Measurements from ENCODE around the gene ZNF837. TPM values are rescaled to one million over a fixed set of nuclear protein-coding genes. Genes with fewer than 3 reads are reported as not detected.

The ZNF837 gene
- total and polyA plus RNA-seq, 8 donors, result 1.8 to 8.5 (median 2.3) TPM; not detected in 1

- peak; percentile 54 to 79 for DNase-seq
- peaks cover 5 to 45% (median 23%) of the 10 kb centered on the region in 4 donors for H3K4me1 ChIP-seq
- peak overlapping the region; percentile 49 to 59 (median 53) for H3K4me3 ChIP-seq
- H3K27ac ChIP-seq, result peak overlapping the region; percentile 55 to 85 (median 71)
- 3 to 5% (median 4%) methylated on average over 41 to 82 of the region's 82 CpGs for WGBS, 5 donors
- TF ChIP-seq EP300 (IDR thresholded peaks at IDR 0.05), result no peak
- peak in 2 of 3 donors; percentile 21 to 25 for TF ChIP-seq POLR2AphosphoS5 (IDR thresholded peaks at IDR 0.05)
- H3K27me3 ChIP-seq, result peaks cover 5 to 80% (median 35%) of the 10 kb centered on the region in 3 donors
- peaks cover 0 to 4% (median under 1%) of the 10 kb centered on the region in 4 donors for H3K36me3 ChIP-seq
- peaks cover 0 to 7% (median 0%) of the 10 kb centered on the region in 4 donors for H3K9me3 ChIP-seq
- intact Hi-C loops (cut with DNase I; ENCODE audit: low total_unique reads), result no loop called here
Measured at GRCh38 chr19:58346961-58347929, 33.6 kb downstream of the ZNF837 start.

- intact Hi-C loops (cut with DNase I; ENCODE audit: low total_unique reads), result no loop called here
- Histone ChIP-seq H3K36me3 (peaks cover 0 to 17% (median 13%) of the 10 kb centered on the region in 4 donors), H3K27me3 (peaks cover 1 to 63% (median 29%) of the 10 kb centered on the region in 3 donors), H3K9me3 (peaks cover 0 to 7% (median 0%) of the 10 kb centered on the region in 4 donors), H3K4me1 (peaks cover 5 to 38% (median 19%) of the 10 kb centered on the region in 4 donors), H3K4me3 (no peak overlapping the region), H3K27ac (no peak overlapping the region)
- WGBS, 5 donors, result 67 to 75% (median 72%) methylated on average over 5 of the region's 5 CpGs
- TF ChIP-seq POLR2AphosphoS5 (IDR thresholded peaks at IDR 0.05) (no peak), CTCF (IDR thresholded peaks at IDR 0.05) (no peak), POLR2A (IDR thresholded peaks at IDR 0.05) (no peak), EP300 (IDR thresholded peaks at IDR 0.05) (no peak)
- no peak for DNase-seq
Measured at GRCh38 chr19:58345558-58345957, 35.3 kb downstream of the ZNF837 start.

GRCh38 chr19:58338825-58339558, 41.8 kb downstream of the ZNF837 start:
- Histone ChIP-seq H3K36me3 (peaks cover 29 to 75% (median 68%) of the 10 kb centered on the region in 4 donors), H3K4me3 (no peak overlapping the region), H3K9me3 (peaks cover 0 to 17% (median 11%) of the 10 kb centered on the region in 4 donors), H3K27me3 (no peaks in the 10 kb centered on the region), H3K27ac (no peak overlapping the region), H3K4me1 (no peaks in the 10 kb centered on the region)
- 76 to 85% (median 82%) methylated on average over 17 to 30 of the region's 30 CpGs for WGBS, 5 donors
- intact Hi-C loops (cut with DNase I; ENCODE audit: low total_unique reads), result no loop called here
- no peak for DNase-seq
- TF ChIP-seq POLR2A (IDR thresholded peaks at IDR 0.05) (no peak), POLR2AphosphoS5 (IDR thresholded peaks at IDR 0.05) (no peak), CTCF (IDR thresholded peaks at IDR 0.05) (no peak), EP300 (IDR thresholded peaks at IDR 0.05) (no peak)

DNA sequence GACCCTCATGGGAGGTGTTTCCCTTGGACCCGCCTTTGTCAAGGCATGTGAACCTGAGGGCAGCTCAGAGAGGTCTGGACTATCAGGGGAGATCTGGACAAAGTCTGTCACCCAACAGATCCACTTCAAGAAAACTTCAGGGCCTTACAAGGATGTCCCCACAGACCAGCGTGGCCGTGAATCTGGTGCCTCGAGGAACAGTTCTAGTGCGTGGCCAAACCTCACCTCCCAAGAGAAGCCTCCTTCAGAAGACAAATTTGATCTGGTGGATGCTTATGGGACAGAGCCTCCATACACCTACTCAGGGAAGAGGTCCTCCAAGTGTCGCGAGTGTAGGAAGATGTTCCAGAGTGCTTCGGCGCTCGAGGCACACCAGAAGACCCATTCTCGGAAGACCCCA, 42.5 kb downstream of the ZNF837 start:
- no peaks in the 10 kb centered on the region for H3K4me1 ChIP-seq
- no peak for DNase-seq
- no peaks in the 10 kb centered on the region for H3K27me3 ChIP-seq
- H3K27ac ChIP-seq, result no peak overlapping the region
- peaks cover 29 to 75% (median 68%) of the 10 kb centered on the region in 4 donors for H3K36me3 ChIP-seq
- peaks cover 0 to 17% (median 11%) of the 10 kb centered on the region in 4 donors for H3K9me3 ChIP-seq
- TF ChIP-seq POLR2A (IDR thresholded peaks at IDR 0.05) (no peak), POLR2AphosphoS5 (IDR thresholded peaks at IDR 0.05) (no peak), CTCF (IDR thresholded peaks at IDR 0.05) (no peak), EP300 (IDR thresholded peaks at IDR 0.05) (no peak)
- intact Hi-C loops (cut with DNase I; ENCODE audit: low total_unique reads), result no loop called here
- 97 to 99% (median 98%) methylated on average over 11 of the region's 11 CpGs for WGBS, 5 donors
- H3K4me3 ChIP-seq, result no peak overlapping the region

Data from stomach (tissue), 9 donors.